ENCODE results near the gene PTGDR.

DNA sequence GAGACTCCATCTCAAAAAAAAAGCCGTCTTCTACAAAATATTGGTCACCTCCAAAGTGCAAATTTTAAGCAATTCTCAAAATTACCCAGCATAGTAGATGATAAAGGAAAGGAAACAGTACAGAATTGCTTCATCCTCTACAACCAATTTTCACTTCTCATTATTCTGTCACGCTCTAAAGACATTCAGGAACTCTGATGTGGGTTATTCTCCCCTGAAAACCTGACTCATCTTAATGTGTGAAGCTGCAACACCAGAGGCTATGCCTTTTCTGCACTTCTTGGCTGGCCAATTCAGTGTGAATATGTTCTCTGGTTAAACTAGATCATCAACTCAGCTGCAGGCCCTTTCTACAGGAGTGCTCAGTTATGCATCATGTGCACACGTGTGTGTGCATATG lies 57.6 kb downstream of the PTGDR start:
- TF ChIP-seq, protein P1, sequence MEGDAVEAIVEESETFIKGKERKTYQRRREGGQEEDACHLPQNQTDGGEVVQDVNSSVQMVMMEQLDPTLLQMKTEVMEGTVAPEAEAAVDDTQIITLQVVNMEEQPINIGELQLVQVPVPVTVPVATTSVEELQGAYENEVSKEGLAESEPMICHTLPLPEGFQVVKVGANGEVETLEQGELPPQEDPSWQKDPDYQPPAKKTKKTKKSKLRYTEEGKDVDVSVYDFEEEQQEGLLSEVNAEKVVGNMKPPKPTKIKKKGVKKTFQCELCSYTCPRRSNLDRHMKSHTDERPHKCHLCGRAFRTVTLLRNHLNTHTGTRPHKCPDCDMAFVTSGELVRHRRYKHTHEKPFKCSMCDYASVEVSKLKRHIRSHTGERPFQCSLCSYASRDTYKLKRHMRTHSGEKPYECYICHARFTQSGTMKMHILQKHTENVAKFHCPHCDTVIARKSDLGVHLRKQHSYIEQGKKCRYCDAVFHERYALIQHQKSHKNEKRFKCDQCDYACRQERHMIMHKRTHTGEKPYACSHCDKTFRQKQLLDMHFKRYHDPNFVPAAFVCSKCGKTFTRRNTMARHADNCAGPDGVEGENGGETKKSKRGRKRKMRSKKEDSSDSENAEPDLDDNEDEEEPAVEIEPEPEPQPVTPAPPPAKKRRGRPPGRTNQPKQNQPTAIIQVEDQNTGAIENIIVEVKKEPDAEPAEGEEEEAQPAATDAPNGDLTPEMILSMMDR (IDR thresholded peaks at IDR 0.05): no peak
- TF ChIP-seq POLR2A (IDR thresholded peaks at IDR 0.05): no peak

All from heart left ventricle (tissue), 13 donors.